ENCODE data around the gene FBXO21.
"Not testable (repeated sequence)": the region's sequence is repeated elsewhere in the genome, so short reads cannot be mapped to it uniquely, and the experiment has no call there.

Gene FBXO21

DNA sequence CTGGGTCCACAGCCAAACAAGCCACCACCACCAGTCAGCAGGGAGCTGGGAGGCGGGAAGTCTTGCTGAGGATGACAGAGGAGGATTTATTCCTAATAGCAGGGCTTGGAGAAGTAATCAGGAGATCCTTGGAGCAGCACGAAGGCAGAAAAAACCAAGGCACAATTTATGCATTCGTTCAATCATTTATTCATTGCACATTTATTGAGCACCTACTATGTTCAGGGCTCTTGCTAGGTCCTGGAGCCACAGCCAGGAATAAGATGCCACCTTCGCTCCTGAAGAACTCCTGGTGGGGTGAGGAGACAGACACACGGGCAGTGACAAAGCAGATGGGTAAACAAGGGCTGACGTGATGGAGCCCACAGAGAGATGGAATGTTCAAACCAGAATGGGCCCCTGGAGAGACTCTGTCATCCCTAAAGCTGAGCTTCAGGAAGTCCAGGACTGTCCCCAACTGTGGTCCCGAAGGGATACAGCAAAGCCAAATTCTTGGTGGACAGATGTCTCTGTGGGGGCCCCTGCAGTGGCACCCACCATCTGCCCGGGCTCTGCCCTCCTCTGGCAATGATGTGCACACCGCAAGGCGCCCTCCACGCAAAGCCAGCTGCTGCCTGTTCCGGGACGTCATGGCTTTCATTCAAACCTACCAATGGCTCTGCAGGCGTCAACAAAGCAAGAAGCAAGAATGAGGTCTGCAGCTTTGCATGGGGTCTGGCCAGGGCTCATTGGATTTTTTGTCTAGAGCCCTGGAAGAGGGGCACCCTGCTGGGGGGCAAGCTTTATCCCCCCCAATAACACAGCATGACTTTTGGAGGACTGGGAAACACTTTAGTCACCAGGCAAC lies 88.1 kb downstream of the FBXO21 start:
- no peak for DNase-seq

DNA sequence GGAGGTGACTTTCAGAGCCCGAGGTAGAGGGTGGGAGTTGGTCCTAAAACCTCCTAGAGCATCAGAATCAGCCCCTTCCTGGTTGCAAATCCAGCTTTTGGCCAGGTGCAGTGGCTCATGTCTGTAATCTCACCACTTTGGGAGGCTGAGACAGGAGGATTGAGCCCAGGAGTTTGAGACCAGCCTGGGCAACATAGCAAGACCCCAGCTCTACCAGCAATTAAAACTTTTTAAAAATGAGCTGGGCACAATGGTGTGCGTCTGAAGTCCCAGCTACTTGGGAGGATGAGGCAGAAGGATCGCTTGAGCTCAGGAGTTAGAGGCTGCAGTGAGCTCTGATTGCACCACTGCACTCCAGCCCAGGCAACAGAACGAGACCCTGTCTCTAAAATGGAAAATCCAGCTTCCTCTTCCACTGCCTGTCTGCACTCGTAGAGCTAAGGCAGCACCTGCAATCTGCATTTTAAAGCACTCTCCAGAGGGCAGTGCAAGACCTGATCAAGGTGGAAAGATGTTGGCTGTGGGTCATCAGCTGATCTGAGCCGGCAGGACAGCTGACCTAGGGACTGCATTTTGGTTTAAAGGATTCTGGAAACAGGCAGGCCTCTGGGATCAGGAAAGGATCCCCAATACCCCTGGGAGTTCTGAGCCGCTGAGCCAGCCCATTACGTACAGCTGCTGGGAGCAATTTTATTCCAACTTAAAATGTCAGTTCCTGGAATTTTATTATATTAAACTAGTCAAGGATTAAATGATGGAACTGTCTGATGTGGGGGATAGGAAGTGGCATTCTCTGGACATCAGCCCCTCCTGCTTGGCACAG lies 89.2 kb downstream of the FBXO21 start:
- no peak for DNase-seq

DNA sequence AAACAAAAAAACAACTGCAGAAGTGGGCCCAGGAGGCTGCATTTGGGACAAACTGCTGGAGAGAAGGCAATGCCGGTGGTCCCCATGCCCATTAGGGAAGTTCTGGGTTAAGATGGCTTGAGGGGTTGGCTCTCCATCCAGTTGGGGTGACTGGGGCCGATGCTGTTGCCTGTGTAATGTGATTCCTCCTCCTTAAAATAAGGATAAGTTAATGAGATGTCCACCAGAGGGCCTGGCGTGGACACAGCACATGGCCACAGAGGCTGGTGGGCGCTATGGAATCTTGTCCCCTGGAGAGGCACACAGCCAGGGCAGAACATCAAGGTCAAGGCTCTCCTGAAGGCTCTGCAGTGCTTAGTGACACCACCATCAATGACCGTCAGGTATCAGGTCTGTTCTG lies 90.0 kb downstream of the FBXO21 start:
- no peak for DNase-seq

DNA sequence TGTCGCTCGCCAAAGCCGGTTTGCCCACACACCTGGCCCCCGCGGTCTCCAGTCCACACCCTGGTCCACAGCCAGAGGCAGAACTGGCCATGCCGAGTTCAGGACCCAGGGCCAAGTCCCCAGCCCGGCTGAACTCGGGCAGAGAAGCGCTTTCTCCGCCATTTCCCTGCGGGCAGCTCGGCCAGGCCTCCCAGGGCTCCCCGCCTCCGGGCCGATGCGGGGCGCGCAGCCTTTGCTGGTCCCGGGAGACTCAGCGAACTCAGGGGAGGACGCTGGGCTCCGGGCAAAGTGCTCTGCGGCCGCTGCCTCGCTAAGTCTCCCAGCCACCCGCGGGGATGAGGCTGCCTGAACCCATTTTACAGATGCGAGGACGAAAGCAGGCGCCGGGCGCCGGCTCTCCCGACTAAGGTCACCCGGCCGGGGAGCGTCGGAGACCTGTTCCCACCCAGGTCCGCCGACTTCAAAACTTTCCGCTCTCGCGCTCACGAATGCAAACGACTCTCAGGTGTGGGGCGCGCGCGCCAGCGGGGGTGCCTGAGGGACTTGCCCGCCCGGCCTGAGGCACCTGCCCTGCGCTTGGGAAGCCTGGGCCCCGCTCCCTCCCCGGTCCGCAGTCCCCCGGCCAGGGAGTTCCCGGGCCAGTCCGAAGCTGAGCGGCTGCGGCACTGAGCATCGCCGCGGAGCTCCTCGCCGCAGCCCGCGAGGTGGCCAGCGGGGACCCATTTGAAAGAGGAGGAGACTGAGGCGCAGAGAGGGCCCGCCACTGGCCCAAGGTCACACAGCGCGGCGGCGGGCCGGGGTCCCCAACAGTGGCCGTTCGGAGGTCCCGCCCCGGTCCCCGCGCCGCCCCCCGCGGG lies 91.7 kb downstream of the FBXO21 start:
- no peak for DNase-seq

DNA sequence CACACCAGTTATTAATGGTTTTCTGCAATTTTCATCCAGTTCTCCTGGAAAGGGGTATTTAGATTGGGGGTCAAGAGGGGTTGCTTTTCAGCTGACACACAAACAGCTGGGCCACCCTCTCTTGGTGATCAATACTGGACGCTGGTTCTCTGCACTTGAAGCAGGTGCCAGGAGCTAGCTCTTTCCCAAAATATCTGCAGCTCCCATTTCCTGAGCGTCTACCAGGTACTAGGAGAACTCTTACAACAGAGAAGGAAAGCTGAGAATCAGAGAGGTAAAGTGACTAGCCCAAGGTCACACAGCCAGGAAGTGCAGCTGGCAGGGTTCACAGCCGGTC lies 92.3 kb downstream of the FBXO21 start:
- no peak for DNase-seq

DNA sequence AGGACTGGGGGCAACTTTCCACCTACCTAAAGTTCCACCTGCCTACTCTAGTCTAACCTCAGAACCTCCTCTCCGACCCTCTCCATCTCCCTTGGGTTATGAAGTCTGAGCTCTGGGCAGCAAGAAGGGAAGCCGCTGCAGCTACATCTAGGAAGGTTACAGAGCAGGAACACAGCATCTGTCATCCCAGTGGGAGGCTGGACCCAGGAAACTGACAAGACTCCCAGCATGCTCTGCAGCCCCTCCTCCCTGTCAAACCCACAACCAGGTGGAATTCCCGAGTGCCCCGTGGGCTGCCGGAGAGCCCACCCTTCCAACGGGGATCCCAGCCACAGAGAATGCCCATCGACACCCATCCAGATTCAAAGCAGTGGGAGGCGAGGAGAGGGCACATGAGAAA lies 93.1 kb downstream of the FBXO21 start:
- no peak for DNase-seq

DNA sequence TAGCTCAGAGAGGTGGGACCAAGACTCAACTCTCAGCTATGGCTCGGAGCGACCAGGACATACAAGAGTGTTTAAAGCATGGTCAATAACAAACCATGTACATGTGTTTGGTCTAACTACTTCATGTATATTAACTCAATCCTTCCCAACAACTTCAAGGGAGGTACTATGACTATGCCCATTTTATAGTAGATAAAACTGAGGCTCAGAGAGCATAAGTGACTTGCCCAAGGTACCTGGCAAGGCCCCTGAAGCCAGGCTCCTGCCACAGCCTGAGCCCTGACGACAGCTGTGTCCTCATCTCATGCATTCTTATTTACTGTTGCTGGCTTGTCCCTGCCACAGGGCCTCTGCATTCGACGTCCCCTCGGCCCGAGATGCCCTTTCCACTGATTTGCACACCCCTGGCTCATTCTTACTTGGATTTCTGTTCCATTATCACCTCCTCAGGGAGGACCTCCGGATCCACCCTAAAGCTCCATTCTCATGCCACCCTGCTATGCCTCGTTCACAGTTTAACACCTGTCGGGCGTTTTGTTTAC lies 93.7 kb downstream of the FBXO21 start:
- DNase-seq: no peak

DNA sequence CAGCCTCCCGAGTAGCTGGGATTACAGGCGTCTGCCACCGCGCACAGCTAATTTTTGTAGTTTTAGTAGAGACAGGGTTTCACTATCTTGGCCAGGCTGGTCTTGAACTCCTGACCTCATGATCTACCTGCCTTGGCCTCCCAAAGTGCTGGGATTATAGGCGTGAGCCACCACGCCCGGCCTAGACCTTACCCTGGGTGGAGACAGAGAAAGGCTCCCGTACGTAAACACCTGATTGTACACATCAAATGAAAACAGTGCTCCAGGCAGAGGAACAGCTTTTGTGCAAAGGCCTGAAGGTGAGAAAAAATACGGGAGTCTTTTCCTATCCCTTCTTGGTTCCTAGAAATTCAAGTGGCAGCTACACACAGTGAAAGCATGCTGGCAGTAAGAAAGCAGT lies 95.1 kb downstream of the FBXO21 start:
- DNase-seq: not testable (repeated sequence)

DNA sequence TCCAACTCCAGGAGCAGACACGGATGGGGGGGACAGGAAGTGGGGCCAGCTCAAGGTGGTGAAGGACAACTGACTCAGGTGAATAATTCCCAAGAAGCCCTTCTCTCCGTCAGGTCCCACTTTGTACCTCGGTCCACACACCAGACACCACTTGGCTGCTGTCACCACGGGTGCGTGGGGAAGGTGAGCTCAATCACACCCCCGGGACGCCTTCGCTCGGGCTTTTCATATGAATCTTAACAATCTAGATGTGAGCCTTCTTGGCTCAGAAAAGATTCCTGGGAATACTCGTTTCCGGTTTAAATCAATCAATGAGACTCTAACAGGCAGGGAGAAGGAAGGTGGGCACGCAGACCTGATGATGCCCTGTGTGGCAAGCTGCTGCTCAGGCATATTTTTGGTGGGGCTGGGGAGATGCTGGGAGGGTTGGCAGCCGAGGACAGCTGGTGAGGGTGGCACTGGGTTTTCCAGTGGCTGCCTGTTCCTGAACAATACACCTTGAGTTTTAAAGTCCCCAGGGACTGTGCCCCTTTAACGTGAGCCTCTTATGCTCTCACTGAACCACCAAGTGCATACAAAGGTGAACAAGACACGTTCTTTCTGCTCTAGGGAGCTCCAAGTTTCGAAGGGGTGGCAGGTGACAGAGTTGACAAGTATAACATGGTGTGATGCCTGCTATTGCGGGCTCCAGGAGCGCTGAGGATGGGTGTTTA lies 96.2 kb downstream of the FBXO21 start:
- no peak for DNase-seq

DNA sequence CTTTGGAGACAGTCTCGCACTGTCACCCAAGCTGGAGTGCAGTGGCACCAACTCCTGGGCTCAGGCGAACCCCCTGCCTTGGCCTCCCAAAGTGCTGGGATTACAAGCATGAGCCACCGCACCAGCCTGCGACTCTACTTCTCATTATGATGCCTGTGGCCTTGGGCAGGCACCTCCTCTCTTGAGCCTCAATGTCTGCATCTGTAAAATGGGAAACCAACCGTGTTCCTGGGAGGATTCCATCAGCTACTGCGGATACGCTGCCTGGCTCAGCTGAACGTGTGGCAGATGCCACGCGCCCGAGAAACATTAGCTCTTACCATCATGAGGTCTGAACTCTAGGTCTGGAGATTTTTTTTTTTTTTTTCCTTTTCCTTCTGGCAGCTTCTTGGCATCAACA lies 96.8 kb downstream of the FBXO21 start:
- DNase-seq: no peak

DNA sequence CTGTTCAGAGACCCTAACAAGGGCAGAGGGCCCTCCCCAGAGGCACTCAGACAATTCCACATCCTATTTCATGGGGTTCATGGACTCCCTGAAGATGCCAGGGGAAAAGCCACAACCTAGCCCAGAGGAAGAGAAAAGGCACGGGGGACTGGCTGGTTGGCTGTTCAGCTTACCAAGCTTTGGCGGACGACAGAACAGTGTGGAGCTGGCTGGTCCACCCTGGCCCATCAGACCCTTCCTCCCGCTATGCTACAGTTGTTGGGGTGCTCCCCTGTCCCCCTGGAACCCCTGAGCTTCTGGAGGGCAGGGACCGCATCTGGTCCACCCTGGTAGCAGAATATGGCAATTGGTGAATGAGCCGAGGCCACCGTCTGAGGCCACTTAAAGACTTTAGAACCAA lies 97.4 kb downstream of the FBXO21 start:
- no peak for DNase-seq

DNA sequence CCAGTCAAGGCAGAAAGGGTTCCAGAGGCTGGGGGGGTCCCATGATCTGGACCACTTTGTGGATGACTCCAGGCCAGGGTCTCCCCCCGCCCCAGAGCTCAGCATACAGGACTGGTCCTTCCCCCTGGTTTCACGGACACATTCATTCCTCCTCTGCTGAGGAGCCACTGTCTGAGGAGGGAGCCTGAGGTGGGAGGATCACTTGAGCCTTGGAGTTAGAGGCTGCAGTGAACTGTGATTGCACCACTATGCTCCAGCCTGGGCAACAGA lies 97.8 kb downstream of the FBXO21 start:
- no peak for DNase-seq
